MM.1S (cell line): ENCODE results near the gene RBMXL2.

ENCODE experiments used
- CTCF ChIP-seq: fragments of 300-600 bp; sonication (generic); IDR thresholded peaks from 2 replicates; pipeline ENCODE4 v1.5.1; 2016; ENCODE audit warnings: antibody characterized with exemption, low read length, mixed read lengths
- EZH2 ChIP-seq: fragments of 300-600 bp; sonication (generic); optimal IDR thresholded peaks from 2 replicates; pipeline ENCODE3; 2017; ENCODE audit warnings: low read depth, mild to moderate bottlenecking, antibody characterized with exemption, low read length, mixed read lengths
- EZH2phosphoT487 ChIP-seq: fragments of 300-600 bp; sonication (generic); IDR thresholded peaks from 2 replicates; pipeline ENCODE4 v1.6.1; 2018; ENCODE audit warnings: antibody characterized with exemption, low read length

DNA sequence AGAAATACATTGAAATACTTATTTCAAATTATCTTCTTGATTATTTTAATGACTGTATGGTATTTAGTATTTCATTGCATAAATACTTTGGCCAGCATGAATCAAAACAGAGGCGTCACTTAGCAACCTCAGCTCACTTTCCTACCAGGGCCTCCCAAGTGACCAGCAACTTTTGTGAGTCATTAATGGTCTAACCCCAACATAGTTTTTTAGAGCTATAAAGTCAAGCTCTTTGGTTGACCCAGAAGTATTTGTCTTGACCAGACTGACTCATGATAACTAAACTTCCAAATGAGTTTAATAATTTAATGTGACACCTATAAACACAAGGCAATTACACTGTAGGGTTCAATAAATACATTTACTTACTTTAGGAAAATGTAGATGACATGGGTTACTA, 27.9 kb upstream of the RBMXL2 start:
- TF ChIP-seq EZH2phosphoT487: no peak
- TF ChIP-seq CTCF: no peak
- no peak for TF ChIP-seq EZH2
